SH-SY5Y (cell line): Measurements from ENCODE around the gene SLC9A6.

Experiments
- GATA2 ChIP-seq: IDR thresholded peaks from 2 replicates; pipeline ENCODE4 v1.6.1; 2011; ENCODE audit warnings: mild to moderate bottlenecking, low read depth, low read length
- GATA3 ChIP-seq: IDR thresholded peaks from 2 replicates; pipeline ENCODE4 v1.6.1; 2011; ENCODE audit warnings: low read depth, mild to moderate bottlenecking, low read length, moderate library complexity

GRCh38 chrX:136015016-136015415, 29.8 kb downstream of the SLC9A6 start:
- no peak for TF ChIP-seq GATA2
- no peak for TF ChIP-seq GATA3
